Bronchial epithelial cell (primary cell): ENCODE results near the gene OR5A2. TPM values are rescaled to one million over a fixed set of nuclear protein-coding genes. Genes with fewer than 3 reads are reported as not detected.
"Not testable (repeated sequence)": the region's sequence is repeated elsewhere in the genome, so short reads cannot be mapped to it uniquely, and the experiment has no call there.

Experiments
- DNase-seq: peaks from one replicate; pipeline ENCODE4 v3.0.0-alpha.2; 2010; ENCODE audit warnings: low read depth
- FAIRE-seq: peaks from 2 replicates; lab custom pipeline; 2011; peaks lifted over from hg19 to GRCh38; lab: Jason Lieb, UNC
- H3K27me3 ChIP-seq: 2 replicates; pipeline ENCODE4 v1.5.1; 2011; ENCODE audit warnings: low read length; ENCODE audit not compliant: control insufficient read depth, insufficient read depth
- H3K36me3 ChIP-seq: 2 replicates; pipeline ENCODE4 v1.5.1; 2011; ENCODE audit warnings: low read length; ENCODE audit not compliant: control insufficient read depth, insufficient read depth
- H3K4me3 ChIP-seq: 2 replicates; pipeline ENCODE4 v1.5.1; 2011; ENCODE audit warnings: mild to moderate bottlenecking, low read depth, low read length, control low read depth
- total RNA-seq: library from RNA; depleted of rRNA; stranded (reverse); fragments of >200 nt; gene quantifications from 2 replicates; pipeline ENCODE4 v1.2.1, GENCODE V29; 2014
- TF ChIP-seq, protein P1 (sequence below): IDR thresholded peaks from 2 replicates; pipeline ENCODE4 v1.5.1; 2011; ENCODE audit warnings: mild to moderate bottlenecking, moderate library complexity, low read length, control low read depth, inconsistent platforms; ENCODE audit not compliant: insufficient read depth, severe bottlenecking

OR5A2 gene
- total RNA-seq, 1 donor from 2014 or later: not detected

DNA sequence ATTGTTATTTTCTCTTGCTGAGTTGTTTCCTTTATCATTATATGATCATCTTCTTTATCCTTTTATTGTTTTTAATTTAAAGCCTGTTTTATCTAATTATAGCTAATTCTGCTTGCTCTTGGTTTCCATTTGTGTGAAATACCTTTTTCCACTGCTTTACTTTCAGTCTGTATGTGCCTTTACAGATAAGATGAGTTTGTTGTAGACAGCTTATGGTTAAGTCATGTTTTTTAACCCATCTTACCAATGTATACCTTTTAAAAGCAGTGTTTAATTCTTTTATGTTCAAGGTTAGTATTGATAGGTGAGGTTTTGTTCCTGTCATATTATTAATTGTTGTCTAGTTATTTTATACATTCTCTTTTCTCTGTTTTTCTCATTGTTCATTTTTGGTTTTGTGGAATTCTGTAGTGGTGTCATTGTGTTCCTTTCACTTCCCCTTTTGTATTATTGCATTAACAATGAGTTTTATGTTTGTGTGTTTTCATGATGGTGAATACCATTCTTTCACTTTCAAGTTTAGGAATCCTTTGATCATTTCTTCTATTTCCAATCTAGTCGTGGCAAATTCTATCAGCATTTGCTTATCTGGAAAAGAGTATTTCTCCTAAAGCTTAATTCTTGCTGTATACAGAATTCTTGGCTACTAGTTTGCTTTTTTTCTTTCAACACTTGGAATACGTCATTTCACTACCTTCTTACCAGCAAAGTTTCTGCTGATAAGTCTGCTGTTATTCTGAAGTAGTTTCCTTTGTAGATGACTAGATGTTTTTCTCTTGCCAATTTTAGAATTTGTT is 45.8 kb downstream of the OR5A2 start:
- H3K27me3 ChIP-seq: no peaks in the 10 kb centered on the region
- DNase-seq (no peak), FAIRE-seq (no peak)
- no peak overlapping the region for H3K4me3 ChIP-seq
- no peaks in the 10 kb centered on the region for H3K36me3 ChIP-seq
- TF ChIP-seq, protein P1, sequence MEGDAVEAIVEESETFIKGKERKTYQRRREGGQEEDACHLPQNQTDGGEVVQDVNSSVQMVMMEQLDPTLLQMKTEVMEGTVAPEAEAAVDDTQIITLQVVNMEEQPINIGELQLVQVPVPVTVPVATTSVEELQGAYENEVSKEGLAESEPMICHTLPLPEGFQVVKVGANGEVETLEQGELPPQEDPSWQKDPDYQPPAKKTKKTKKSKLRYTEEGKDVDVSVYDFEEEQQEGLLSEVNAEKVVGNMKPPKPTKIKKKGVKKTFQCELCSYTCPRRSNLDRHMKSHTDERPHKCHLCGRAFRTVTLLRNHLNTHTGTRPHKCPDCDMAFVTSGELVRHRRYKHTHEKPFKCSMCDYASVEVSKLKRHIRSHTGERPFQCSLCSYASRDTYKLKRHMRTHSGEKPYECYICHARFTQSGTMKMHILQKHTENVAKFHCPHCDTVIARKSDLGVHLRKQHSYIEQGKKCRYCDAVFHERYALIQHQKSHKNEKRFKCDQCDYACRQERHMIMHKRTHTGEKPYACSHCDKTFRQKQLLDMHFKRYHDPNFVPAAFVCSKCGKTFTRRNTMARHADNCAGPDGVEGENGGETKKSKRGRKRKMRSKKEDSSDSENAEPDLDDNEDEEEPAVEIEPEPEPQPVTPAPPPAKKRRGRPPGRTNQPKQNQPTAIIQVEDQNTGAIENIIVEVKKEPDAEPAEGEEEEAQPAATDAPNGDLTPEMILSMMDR: no peak

DNA sequence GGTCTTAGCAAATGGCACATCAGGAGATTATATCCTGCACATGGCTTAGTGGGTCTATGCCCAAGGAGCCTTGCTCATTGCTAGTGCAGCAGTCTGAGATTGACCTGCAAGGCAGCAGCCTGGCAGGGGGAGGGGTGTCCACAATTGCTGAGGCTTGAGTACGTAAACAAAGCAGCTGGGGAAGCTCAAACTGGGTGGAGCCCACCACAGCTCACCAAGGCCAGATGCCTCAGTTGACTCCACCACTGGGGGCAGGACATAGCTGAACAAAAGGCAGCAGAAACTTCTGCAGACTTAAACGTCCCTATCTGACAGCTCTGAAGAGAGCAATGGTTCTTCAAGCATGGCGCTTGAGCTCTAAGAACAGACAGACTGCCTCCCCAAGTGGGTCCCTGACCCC is 53.9 kb downstream of the OR5A2 start:
- H3K27me3 ChIP-seq, DNase-seq, H3K36me3 ChIP-seq, H3K4me3 ChIP-seq, FAIRE-seq: not testable (repeated sequence)

DNA sequence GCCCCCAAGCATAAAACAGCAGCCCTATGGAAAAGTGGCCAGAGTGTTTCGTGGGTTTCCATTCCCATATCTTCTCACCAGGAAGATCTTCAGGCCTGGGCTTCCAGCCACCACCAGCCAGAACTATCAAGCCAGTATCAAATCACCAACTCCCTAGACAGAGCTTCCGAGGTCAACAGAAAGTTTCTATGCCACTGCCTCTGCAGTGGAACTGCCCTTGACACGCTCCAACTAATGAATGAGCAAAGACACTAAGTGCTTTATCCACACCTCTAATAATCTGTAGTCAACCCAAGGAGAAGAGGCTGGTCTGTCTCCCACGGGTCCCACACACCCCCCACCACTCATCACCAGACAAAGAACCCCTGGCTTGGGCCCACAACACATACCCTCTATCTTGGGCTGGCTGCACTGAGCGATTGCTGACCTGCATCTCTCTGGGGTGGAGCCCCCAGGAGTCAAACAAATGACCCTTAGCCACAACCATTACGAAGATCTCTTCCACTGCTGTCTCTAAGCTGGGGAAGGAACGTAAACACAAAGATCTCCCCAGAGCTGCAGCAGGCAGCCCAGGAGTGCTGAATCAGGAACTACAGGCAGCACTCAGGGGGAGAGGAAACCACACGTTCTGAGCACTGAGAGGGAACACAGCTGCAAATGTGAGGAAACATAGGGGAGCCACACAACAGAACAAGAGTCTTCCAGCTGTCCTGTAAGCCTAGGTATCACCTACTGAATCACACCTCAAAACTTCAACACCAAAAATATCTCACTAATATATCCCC is 57.8 kb downstream of the OR5A2 start:
- DNase-seq: no peak
- H3K4me3 ChIP-seq: no peak overlapping the region
- TF ChIP-seq, protein P1: no peak
- peak; percentile 68 for FAIRE-seq
- no peaks in the 10 kb centered on the region for H3K36me3 ChIP-seq
- no peaks in the 10 kb centered on the region for H3K27me3 ChIP-seq

Other genes with a start within 250 kb of the OR5A2 start
- not detected in 2 replicates for gene MPEG1, start 213.5 kb downstream of the OR5A2 start, total RNA-seq
- not detected in 2 replicates for gene OR5AN1, start 67.5 kb downstream of the OR5A2 start, total RNA-seq
- gene OR5A1, start 10.1 kb upstream of the OR5A2 start, total RNA-seq: not detected in 2 replicates
- not detected in 2 replicates for gene OR4D6, start 30.5 kb upstream of the OR5A2 start, total RNA-seq
- gene OR4D10, start 46.9 kb upstream of the OR5A2 start, total RNA-seq: not detected in 2 replicates
- gene OR4D11, start 77.2 kb upstream of the OR5A2 start, total RNA-seq: not detected in 2 replicates
- not detected in 2 replicates for gene OR4D9, start 85.1 kb upstream of the OR5A2 start, total RNA-seq
- gene OSBP, start 189.4 kb upstream of the OR5A2 start, total RNA-seq: 32.1 and 36.6 TPM in 2 replicates
- 3.7 and 5.6 TPM in 2 replicates for gene PATL1, start 242.6 kb upstream of the OR5A2 start, total RNA-seq